CD4-positive, alpha-beta T cell treated with Interleukin-17A for 1 hour (primary cell): Measurements from ENCODE around the gene ERBB4.

Source experiments
- DNase-seq: peaks from one replicate; pipeline ENCODE4 v3.0.0-alpha.2; 2020

The ERBB4 gene

DNA sequence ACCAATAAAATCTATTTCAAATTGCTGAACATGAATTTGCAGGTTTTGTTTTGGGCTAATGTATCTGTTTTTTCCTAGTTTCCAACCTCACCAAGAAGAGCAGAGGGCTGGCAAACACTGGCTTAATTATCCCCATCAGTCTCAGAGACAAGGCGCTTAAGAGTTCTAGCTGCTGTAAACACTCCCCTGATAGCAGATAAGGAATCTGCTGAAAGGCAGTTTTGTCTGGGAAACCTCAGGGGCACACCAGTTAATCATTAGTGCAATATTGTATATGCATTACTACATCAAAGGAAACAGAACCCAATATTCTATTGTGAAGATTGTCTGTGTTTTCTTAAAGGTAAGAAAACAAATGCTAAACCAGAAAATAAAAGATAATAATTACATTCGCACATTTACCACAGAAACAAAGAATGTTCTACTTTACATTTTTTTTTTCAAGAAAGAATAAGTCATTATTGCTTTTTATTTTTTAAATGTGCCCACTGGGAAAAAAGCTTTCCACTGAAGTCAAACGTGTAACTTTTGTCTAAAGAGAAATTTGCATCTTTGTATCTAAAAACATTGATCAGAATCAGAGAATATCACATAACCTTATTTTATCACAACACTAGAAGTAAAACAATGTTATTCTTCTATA, 179.1 kb downstream of the ERBB4 start:
- DNase-seq: no peak

DNA sequence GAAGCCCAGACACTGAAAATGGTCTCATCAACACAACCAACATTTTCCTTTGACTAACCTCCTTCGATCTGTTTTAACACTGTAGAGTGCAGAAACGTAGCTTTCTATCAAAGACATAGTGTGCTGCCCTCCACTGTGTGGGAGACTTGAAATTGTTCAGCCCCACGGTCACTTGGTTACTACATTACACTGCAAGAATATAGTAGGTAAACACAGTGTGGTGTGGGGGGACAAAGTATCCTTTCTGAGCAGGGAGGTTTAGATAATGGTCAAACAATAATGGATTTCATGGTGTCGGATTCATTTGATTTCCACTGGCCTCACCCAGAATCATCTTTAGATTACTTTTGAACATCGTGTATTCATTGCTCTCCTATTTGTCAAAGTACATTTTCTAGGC, 181.0 kb downstream of the ERBB4 start:
- no peak for DNase-seq

DNA sequence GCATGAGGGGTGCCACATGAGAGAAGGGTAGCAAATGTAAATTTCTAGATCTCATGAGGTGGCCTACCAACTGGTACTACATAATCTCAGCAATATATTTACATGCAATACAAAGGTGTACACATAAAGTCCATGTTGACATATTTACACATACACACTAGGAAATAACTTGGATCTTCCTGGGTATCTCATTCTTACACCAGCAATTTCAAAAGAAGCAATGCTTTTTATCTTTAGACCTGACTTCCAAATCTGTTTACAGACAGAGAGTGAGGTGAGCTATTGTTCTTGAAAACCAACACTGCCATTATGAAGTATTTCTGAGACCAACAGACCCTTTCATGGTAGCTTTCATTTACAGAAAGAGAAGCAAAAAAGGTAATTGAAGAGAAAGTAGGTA, 184.2 kb downstream of the ERBB4 start:
- DNase-seq: no peak

DNA sequence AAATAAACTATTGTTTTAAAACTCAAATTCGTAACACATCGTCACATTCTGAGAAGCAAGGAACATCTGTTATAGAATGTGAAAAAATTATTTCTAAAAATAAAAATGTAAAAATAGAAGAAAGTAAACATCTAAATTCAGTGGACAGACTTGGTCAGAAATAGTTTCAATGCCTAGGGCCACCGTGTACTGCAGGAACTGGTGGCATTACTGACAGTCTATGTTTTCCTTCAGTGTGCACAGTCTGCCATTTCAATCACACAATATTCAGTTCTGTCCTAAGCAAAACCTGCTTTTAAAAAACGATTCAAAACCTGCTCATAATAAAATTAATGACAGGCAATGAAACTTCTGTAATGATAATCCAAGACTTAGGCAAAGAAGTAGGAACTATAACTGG, 190.1 kb downstream of the ERBB4 start:
- DNase-seq: no peak

DNA sequence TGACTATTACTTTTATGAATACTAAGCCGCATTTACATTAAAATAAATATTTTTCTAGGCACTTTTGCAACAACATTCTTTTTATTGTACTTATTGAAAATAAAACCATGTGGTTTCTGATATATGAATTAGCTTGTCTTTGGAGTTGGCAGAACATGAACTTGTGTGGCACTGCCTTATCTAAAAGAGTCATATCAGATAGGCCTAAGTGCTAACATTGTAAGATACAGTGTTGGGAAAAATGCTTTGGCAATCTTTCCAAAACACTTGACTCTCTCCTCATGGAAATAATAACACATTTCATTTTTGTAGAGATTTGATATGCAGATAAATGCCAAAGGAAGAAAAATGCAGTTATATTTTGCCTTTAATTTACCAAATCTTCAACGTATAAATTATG, 191.7 kb downstream of the ERBB4 start:
- DNase-seq: no peak

DNA sequence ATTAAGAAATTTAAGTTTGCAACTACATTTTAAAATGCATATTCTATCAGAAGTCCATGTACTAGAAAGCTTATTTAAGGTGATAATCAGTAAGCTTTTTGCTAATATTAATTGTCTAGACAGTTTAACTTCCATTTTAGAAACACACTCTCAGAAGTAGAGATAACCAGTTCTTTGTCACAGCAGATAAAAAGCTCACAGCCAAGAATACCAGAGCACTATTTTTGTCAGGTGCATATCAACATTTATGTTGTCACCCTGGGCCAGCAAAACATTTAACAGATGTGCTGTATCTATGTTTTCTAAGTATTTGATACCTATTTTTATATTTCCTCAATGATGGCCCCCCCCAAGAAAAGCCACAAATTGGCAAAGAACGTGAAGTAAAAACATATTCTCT, 192.6 kb downstream of the ERBB4 start:
- DNase-seq: no peak

DNA sequence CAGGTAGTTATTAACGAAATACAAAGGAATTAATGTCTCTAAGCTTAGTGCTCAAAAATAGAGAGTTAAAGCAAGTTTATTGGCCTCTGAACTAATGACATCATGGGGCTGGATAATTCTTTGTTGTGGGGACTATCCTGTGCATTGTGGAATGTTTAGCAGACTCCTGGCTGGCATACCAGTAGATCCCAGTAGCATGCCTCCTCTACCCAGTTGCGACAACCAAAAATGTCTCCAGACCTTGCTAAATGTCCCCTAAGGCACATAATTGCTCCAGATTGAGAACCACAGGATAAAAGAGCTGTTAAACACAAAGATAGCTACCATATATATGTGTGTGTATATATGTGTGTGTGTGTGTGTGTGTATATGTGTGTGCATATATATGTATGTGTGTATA, 194.5 kb downstream of the ERBB4 start:
- DNase-seq: no peak

DNA sequence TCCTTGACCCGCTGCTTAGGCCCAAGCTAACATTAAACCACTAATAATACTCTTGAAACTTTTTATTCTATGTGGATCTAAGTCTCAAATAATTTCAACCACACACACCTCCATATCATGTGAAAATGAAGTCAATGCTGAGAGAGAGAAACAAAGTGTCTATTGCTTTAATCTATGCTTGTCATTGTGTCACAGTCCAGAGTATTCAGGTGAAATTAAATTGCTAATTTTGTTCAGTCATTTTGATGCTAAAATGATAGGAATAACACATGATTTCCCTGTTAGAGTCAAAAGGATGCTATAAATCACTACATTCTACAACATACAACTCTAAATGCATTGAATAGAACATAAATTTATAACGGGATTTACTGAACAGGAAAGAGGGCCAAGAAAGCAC, 195.4 kb downstream of the ERBB4 start:
- DNase-seq: no peak

DNA sequence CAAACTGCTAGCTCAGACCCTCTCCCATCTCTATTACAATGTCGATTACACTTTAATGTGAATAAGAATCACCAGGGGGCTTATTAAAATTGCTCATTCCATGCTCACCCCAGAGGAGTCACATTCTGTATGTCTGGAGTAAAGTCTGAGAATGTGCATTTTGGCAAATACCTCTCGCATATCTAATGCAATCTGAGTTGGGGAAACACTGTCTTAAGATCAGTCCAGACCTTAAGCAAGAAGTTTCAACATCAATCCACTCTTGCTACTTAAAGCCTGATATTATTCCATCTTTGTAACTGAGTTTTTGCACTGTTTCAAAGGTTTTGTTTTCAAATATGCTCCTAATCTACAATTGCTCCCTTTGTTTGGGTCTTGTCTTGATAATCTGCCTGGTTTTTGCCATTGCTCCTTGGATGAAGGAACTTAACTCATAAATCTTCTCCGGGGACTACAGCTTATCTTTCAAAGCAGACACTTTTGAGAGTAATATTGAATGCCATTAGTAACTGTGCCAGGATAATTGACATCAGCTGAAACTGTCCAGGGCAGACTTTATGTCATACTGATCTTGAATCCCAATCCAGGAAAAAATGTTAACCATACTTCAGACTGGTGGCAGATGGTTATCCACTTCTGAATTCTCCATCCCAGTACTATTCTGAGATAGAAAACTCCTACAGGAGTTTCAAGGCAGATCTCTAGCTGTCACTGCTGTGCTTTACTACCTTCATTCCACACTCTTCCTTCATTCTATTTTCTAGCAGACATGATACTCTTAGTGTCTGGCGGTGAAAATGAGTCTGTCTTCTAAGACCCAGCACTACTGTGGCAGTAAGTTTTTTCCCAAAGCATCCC, 200.9 kb downstream of the ERBB4 start:
- DNase-seq: no peak

DNA sequence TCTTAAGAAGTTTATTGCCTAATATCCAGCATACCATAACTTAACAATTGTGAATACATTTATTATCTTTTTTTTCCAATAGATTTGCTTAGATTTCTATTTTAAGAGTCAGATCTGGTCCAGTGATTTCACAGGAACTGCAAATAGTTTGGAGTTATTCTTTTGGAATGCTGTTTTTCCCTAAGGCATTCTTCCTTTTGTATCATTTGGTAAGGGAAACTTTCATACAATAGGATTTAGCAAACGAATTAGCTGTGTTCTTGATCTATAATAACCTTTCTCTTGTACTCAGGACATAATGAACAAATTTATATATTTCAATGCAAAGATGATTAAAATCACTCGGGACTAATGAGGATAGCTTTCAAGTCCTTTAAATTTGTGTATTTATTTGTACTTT, 201.6 kb downstream of the ERBB4 start:
- no peak for DNase-seq

DNA sequence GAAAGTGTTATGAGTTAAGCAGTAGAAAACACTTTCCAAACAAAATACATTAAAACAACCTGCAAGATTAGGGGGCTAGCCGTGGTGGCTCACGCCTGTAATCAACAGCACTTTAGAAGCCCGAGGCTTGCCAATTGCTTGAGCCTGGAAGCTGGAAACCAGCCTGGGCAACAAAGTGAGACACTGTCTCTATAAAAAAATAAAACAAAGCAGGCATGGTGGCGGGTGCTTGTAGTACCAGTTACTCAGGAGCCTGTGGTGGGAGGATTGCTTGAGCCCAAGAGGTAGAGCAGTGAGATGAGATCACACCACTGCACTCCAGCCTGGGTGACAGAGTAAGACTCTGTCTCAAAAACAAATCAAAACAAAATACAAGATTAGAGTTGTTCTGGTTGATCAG, 208.3 kb downstream of the ERBB4 start:
- no peak for DNase-seq

DNA sequence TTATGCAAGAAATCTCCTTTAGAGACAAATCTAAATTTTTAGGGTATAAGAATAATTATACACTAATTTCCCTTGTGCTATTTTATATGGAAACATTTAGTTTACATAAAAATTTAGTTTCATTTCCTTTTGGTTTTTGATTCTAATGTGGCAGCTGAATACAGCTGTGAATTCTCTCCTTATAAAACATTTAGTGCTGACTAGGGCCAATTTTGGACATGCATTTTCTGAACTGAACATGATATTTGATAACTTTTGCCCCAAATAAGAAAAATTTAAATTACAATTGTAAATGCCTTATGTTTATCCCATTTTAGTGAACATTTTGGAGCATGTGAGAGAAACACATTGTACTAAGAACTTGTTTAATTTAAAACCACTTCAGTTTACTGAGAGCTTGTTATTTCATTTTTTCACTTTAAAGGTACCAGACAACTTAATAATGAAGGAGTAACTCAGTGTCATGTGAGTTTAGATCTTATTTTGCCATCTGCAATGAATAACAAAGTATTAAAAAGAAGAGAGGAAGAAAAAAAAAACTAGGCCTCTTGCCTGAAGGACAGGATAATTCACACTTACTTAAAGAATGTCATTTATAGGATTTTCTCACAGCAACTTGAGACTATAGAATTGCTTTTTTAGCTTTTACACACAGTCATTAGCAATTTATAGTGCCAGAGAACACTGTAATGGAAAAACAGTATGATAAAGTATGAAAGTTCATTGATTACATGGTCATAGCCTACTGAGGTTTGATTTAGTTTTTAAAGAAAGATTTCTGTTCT, 209.7 kb downstream of the ERBB4 start:
- no peak for DNase-seq

DNA sequence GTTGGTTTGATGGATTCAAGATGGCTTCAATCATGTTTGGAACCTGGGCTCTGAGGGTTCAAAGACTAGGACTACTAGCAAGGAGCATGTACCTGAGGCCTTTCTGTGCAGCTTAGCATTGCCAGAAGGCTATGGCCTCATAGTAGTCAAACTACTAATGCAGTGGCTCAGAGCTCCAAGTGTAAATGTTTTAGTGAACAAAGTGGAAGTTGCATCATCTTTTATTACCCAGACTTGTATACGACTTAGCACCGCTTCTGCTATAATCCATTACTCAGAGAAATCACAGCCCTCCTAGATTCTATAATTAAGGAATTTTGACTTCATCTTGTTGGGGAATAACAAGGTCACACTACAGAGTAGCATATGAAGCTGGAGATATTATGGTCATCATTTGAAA, 210.5 kb downstream of the ERBB4 start:
- DNase-seq: no peak

DNA sequence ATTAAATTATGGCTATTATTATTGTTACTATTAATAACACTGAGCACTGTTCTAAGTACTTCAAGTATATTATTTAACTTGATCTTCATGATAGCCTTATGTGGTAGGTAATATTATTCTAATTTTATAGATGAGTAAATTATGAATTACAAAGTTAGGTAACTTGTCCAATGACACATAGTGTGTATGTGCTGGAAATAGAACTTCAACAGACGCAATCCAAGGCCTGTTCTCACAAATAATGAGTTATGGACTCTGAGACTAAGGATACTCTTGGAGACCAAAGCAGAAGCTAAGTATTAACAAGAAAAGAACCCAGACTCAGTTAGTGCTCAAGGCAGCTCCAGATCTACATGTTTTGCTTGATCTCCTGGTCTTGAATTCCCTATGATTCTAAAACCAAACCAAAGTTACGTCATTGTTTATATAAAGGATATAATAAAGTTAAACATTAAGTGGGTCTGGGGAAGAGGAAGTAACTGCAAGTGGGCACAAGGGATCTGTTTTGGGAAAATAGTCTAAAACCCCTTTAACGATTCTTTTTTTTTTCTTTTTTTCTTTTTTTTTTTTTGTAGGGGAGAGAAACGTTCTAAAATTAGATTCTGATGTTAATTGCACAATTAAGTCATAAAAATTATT, 211.3 kb downstream of the ERBB4 start:
- DNase-seq: no peak

DNA sequence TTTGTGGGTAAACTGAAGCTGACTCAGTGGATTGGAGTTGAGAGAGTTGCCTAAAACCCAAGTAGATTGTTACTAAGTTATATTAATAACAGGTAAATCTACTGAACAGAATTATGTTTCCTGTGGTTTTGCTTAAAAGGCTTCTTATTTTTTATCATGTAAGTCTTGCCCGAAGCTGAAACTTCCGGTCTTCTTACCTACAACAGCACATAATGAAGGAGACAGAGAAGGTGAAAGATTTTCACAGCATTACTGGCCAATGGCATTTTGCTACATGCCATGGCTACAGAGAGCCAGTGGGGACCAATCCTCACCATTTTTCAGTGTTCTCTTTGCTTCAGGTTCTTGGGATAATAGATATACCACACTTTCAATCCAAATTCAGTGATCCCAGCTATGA, 220.0 kb downstream of the ERBB4 start:
- no peak for DNase-seq

DNA sequence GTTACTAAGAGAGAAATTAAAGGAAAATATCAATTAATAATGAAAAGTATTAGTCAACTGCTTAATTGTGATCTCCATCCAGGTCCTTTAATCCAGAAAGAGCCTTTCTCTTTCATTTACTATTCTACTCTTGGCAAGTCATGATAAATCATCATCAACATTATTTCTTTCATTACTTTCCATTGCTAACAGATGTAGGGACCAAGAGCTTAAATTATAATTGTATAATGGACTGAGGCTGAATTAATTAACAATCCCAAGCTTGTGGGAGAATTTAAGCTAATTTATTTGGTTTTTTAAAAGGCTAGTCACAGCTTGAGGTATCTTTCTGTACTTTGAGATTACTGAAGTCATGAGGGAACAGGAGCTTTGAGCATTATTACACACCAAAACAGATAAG, 223.9 kb downstream of the ERBB4 start:
- DNase-seq: no peak

DNA sequence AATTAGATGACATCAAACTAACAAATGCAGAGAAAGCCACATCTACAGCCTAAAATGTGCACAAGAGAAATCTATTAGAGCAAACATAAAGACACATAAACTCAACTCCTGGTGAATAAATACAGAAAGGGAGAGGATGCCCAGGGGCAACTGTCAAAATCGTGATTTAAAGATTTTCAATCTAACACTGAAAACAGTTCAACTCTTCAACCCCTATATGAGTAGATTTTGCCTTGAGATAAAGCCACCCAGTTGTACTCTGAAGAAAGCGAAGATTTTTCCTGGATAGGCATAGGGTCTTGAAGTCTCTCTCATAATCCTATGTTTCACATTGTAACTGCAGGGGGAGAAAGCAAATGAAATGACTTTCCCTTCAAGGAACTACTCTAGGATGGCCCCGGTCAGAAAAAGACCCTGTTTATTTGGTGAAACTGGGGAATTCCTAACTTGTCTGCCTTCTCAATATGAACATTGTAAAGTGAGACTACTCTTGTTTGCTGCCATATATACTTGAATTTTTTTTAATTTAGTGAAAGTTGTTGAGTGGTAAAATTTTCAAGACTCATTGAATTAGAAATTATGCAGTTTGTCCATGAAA, 226.7 kb downstream of the ERBB4 start:
- no peak for DNase-seq

DNA sequence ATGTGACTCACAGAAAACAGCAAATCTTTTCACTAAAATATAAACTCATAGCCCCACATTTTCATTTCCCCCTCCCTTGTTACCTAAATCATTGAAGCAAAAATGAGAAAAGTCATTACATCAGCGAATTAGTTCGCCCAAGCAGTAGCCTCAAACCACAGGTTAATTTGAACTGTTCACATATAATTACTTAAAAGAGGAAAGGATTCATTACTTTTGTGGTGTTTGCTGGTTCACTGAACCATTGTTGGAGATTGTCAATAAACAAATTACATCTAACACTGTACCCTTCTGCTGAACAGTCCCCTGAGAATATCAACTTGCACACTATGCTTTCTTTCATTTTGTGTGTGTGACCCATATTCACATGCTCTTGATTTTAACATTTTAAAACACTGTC, 238.7 kb downstream of the ERBB4 start:
- DNase-seq: no peak

DNA sequence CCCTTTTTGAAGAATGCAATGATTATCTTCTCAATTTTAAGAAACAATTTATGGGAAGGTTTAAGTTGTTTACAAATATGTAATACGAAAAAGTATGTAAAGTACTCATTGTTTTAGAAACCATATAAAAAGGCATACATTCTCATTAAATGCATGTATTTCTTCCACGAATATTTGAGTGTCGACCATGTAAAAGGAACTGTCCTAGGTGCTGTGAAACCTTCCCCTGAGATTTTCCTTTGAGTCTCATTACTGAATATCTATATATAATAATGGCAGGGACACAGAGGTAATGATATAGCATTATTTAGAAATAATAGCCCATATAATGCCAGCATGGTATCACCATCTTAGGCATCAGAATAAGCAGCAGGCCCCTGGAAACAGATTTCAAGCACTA, 239.3 kb downstream of the ERBB4 start:
- no peak for DNase-seq

DNA sequence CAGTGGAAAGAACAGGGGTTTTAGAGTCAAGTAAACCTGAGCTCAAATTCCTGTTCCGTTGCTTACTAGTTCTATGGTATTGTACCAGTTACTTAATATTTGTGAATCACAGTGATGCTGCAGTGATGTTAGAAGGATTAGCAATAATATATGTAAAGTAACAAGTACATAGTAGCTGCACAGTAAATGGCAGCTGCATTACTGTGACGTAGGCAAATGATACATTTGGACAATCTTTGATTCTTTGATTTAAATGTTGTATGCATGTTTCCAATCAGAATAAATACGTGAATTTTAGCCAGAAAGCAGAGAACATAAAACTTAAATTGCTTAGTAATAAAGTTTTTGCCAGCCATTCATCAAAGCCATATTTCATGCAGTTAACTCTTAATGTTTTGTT, 243.0 kb downstream of the ERBB4 start:
- no peak for DNase-seq

DNA sequence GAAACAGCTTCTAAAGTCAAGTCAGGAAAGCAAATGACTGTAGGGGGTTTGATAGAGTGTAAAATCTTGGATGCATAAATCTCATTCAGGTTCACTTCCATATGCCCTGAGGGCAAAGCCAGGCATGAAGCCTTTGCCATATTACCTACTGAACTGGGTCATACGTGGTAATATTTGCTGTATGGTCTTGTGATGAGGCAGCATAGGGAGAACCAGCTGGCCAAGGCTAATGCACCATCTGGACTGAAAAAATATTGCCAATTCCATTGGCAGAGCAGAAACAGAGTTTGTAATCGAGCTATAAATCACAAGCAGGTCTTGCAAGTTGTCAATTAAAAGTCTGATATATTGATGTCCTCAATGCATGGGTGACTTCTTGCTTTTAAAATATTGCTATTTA, 243.8 kb downstream of the ERBB4 start:
- no peak for DNase-seq

DNA sequence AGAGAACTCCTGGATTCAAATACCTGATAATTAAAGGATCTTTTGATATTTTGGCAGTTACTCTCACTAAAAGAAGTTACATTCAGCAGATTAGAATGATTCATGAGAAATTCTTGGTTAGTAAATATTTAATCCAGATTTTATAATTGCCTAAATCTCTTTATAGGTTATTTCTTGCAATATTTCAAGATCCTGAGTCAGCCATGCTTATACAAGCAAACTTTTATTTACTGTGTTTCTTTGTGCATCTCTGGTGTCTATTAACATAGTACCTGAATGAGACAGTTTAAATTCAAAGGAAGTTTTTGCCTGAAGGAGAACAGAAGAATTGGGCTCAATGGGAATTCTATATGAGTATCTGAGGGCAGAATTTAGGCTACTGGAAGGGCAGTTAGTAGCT, 249.3 kb downstream of the ERBB4 start:
- DNase-seq: no peak

DNA sequence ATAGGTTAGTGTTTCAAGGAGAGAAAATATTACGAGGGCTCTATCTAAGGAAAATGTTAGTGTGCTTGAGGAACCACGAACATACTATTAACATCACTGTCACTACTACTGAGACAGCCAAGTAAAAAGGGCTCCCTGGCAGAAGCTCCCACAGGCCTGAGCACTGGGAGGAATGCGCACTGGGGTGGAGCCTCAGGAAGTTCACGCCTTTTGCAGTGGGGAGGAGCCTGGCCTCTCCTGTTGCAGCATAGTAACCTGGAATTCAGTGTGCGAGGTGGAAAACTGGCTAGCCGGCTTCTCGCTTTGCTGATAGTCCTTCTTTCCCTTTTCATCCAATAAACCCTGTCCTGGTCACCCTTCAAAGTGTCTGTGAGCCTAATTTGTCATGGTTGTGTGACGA, 250.3 kb downstream of the ERBB4 start:
- DNase-seq: no peak
